OCI-LY1 (cell line): Measurements from ENCODE around the gene IMP3.

Experiments used
- EZH2 ChIP-seq: fragments of 200-600 bp; sonication (generic), shearing (Covaris generic); IDR thresholded peaks from 2 replicates; pipeline ENCODE4 v1.8.0; 2017; ENCODE audit warnings: borderline replicate concordance, mixed run types, mild to moderate bottlenecking, antibody characterized with exemption, low read length, moderate library complexity, mixed read lengths
- TF ChIP-seq, protein P1 (sequence below): fragments of 200-600 bp; sonication (generic), shearing (Covaris generic); IDR thresholded peaks from 2 replicates; pipeline ENCODE4 v1.5.1; 2017; ENCODE audit warnings: mild to moderate bottlenecking, antibody characterized with exemption, low read length, moderate library complexity, mixed read lengths

DNA sequence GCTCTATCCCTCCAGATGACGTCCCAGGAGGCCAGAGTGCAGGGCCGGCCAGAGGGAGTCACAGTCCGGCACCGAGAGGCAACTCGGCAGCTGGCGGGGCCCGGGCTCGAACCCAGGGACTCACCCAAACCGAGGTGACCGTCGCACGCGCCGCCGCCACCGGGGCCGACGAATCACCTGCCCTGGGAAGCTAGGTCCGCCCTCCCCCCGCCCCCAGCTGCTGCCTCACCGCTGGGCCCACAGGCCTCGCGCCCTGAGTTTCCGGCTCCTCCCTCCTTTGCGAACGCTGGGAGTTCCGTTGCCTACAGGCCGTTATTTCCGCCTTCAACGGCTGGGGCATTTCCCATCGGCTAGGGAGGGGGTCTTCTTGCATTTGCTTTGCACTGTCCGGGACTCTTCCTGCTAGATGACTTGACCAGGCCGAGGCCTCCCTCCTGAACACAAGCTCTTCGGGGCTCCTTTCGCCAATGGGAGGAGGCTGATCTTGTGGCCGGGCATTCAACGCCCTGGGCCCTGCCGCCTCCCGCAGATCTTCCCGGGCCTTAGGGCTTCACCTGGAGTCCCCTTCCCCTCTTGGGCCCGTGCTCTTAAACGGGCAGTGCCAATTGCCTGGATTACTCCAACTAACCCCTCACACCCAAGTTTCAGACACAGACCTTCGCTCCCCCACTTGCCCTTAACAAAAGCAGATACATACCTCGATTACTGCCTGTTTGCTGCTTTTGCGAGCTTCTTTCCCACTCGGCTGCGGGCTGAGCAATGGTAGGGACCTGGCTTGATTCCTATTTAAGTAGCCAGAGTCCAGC, 14.3 kb downstream of the IMP3 start, which contains the start of gene SNUPN:
- TF ChIP-seq, protein P1, sequence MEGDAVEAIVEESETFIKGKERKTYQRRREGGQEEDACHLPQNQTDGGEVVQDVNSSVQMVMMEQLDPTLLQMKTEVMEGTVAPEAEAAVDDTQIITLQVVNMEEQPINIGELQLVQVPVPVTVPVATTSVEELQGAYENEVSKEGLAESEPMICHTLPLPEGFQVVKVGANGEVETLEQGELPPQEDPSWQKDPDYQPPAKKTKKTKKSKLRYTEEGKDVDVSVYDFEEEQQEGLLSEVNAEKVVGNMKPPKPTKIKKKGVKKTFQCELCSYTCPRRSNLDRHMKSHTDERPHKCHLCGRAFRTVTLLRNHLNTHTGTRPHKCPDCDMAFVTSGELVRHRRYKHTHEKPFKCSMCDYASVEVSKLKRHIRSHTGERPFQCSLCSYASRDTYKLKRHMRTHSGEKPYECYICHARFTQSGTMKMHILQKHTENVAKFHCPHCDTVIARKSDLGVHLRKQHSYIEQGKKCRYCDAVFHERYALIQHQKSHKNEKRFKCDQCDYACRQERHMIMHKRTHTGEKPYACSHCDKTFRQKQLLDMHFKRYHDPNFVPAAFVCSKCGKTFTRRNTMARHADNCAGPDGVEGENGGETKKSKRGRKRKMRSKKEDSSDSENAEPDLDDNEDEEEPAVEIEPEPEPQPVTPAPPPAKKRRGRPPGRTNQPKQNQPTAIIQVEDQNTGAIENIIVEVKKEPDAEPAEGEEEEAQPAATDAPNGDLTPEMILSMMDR, result no peak
- no peak for TF ChIP-seq EZH2
